A549 (cell line): ENCODE data around the gene TOM1L2.

Experiments used
- NR3C1 ChIP-seq: fragments of >200 bp; sonication (Bioruptor Twin); formaldehyde crosslinking; IDR thresholded peaks from 3 replicates; pipeline ENCODE4 v1.6.1; 2017
- RFX5 ChIP-seq: fragments of 450-650 bp; IDR thresholded peaks from 2 replicates; pipeline ENCODE4 v1.7.1; 2014; ENCODE audit warnings: antibody characterized with exemption, mild to moderate bottlenecking, moderate library complexity

DNA sequence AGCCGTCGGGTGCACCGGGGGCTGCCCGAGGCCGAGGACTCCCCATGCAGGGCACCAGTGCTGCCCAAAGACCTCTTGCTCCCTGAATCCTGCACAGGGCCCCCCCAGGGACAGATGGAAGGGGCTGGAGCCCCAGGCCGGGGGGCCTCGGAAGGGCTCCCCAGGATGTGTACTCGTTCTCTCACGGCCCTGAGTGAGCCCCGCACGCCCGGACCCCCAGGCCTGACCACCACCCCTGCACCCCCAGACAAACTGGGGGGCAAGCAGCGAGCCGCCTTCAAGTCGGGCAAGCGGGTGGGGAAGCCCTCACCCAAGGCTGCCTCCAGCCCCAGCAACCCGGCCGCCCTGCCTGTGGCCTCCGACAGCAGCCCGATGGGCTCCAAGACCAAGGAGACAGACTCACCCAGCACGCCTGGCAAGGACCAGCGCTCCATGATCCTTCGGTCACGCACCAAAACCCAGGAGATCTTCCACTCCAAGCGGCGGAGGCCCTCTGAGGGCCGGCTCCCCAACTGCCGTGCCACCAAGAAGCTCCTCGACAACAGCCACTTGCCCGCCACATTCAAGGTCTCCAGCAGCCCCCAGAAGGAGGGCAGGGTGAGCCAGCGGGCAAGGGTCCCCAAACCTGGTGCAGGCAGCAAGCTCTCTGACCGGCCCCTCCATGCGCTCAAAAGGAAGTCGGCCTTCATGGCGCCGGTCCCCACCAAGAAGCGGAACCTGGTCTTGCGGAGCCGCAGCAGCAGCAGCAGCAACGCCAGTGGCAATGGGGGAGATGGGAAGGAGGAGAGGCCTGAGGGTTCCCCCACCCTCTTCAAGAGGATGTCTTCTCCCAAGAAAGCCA is 176.0 kb downstream of the TOM1L2 start:
- TF ChIP-seq NR3C1 (no peak), RFX5 (no peak)
